Measurements from ENCODE around the gene PDZRN3. TPM values are rescaled to one million over a fixed set of nuclear protein-coding genes. Genes with fewer than 3 reads are reported as not detected.

Gene PDZRN3
- total RNA-seq, 1 experiment from 2014 or later: 5.9 TPM

- Histone ChIP-seq H3K14ac (ENCODE audit: insufficient read depth, low read length) (no peak overlapping the region), H4K20me1 (ENCODE audit: control insufficient read depth, insufficient read depth, insufficient read length) (no peaks in the 10 kb centered on the region), H2BK20ac (ENCODE audit: low read depth, low read length, poor library complexity, severe bottlenecking) (no peak overlapping the region), H3K56ac (ENCODE audit: insufficient read length, low read depth, low read length) (no peak overlapping the region), H4K8ac (replicated peaks; ENCODE audit: insufficient read length, low read depth, low read length) (no peak overlapping the region), H3K79me1 (ENCODE audit: insufficient read depth, low read depth, low read length, poor library complexity, severe bottlenecking) (peaks cover 3% of the 10 kb centered on the region), H2BK120ac (ENCODE audit: low read depth, low read length, poor library complexity, severe bottlenecking) (no peak overlapping the region), H3K9me3 (ENCODE audit: control insufficient read depth, low read depth, low read length) (no peaks in the 10 kb centered on the region), H2AFZ (ENCODE audit: low read length) (no peak overlapping the region), H3K79me2 (ENCODE audit: insufficient read depth, low read length) (no peaks in the 10 kb centered on the region), H2BK15ac (ENCODE audit: low read depth, low read length) (no peak overlapping the region), H2AK5ac (ENCODE audit: insufficient read length, low read length) (no peak overlapping the region), H3K18ac (ENCODE audit: insufficient read length, low read depth, low read length) (no peak overlapping the region), H4K5ac (ENCODE audit: insufficient read length, low read depth, low read length) (no peak overlapping the region), H3K27ac (ENCODE audit: insufficient read length, low read depth, low read length) (no peak overlapping the region), H3K4me1 (ENCODE audit: insufficient read depth, low read length) (peaks cover 10% of the 10 kb centered on the region), H3T11ph (ENCODE audit: low read length) (no peak overlapping the region), H2BK5ac (ENCODE audit: insufficient read length, low read length) (no peak overlapping the region), H3K9ac (ENCODE audit: extremely low read depth, insufficient read length, low read length) (no peak overlapping the region), H3K27me3 (ENCODE audit: insufficient read depth, low read length) (peaks cover 9% of the 10 kb centered on the region; the same call in 1 of the 2 replicates), H3K23me2 (ENCODE audit: insufficient read length, low read depth, low read length, poor library complexity, severe bottlenecking) (no peaks in the 10 kb centered on the region), H3K4ac (ENCODE audit: low read depth, low read length) (no peak overlapping the region), H4K91ac (ENCODE audit: insufficient read length, low read depth, low read length) (no peak overlapping the region), H3K4me2 (ENCODE audit: insufficient read depth, insufficient read length, low read length) (no peak overlapping the region), H2BK12ac (ENCODE audit: insufficient read length, low read depth, low read length) (no peak overlapping the region), H3K23ac (ENCODE audit: insufficient read length, low read depth, low read length) (no peak overlapping the region)
- H3K27me3 Mint-ChIP-seq (ENCODE audit: low read depth): peaks cover 34% of the 10 kb centered on the region
- H3K9me3 Mint-ChIP-seq: no peaks in the 10 kb centered on the region
- no peak overlapping the region for H3K4me3 Mint-ChIP-seq
- no CpG with 5 or more reads among the region's 2 CpGs for WGBS (ENCODE audit: extremely low coverage, insufficient read length, low lambda C conversion rate)
- no peak for TF ChIP-seq CTCF (conservative IDR thresholded peaks at IDR 0.05)
- H3K27ac Mint-ChIP-seq: no peak overlapping the region
- no peak for DNase-seq
- no peaks in the 10 kb centered on the region; a peak in 1 of 7 replicates for H3K36me3 Mint-ChIP-seq (ENCODE audit: insufficient read depth in 1 of 3, low read depth in 3 of 3)
- H3K4me1 Mint-ChIP-seq: peaks cover 34 to 39% of the 10 kb centered on the region in 2 experiments
Observed at GRCh38 chr3:73555076-73555475, 69.7 kb downstream of the PDZRN3 start.

Data from H9 (cell line).